PC-9 (cell line): ENCODE measurements around the gene IGLL5. TPM values are rescaled to one million over a fixed set of nuclear protein-coding genes. Genes with fewer than 3 reads are reported as not detected.

ENCODE experiments used
- BruUV-seq: library from RNA; stranded (reverse); fragments of 400-500 nt; replicated peaks from 2 replicates; lab custom pipeline; 2021; lab: Mats Ljungman, UMichigan
- CTCF ChIA-PET: fragments of 300-600 bp; sonication (Branson Sonifier 250); formaldehyde crosslinking; loops from one replicate; lab custom pipeline; 2022; ENCODE audit warnings: antibody characterized with exemption; lab: Charles Lee
- POLR2A ChIA-PET: fragments of 300-600 bp; sonication (Branson Sonifier 250); formaldehyde crosslinking; loops from one replicate; lab custom pipeline; 2022; ENCODE audit warnings: antibody characterized with exemption; ENCODE audit not compliant: unreplicated experiment; lab: Charles Lee
- DNase-seq, 2 experiments: peaks; one replicate each; pipeline versions ENCODE4 v3.0.0 to v3.0.0-alpha.2; 2015 to 2022; ENCODE audit warnings: mixed read lengths in 1 of 2
- H2AFZ ChIP-seq: fragments of 200-600 bp; sonication (generic); 2 replicates; pipeline ENCODE4 v1.8.1; 2017; ENCODE audit warnings: antibody characterized with exemption
- H3F3A ChIP-seq: fragments of 200-600 bp; sonication (generic); 2 replicates; pipeline ENCODE4 v1.8.1; 2017; ENCODE audit warnings: antibody characterized with exemption, mild to moderate bottlenecking, low read depth; ENCODE audit not compliant: insufficient read depth
- H3K27ac ChIP-seq: fragments of 200-600 bp; sonication (generic); 2 replicates; pipeline ENCODE4 v1.6.1; 2016; ENCODE audit warnings: mixed run types
- H3K27me3 ChIP-seq: fragments of 200-600 bp; sonication (generic); 2 replicates; pipeline ENCODE4 v1.6.1; 2016; ENCODE audit warnings: low read depth, mixed run types; ENCODE audit not compliant: insufficient read depth
- H3K36me3 ChIP-seq: fragments of 200-600 bp; sonication (generic); 2 replicates; pipeline ENCODE4 v1.6.1; 2016; ENCODE audit warnings: low read depth, mixed run types
- H3K4me1 ChIP-seq: fragments of 200-600 bp; sonication (generic); replicated peaks from 2 replicates; pipeline ENCODE4 v1.6.1; 2016; ENCODE audit warnings: mixed run types; ENCODE audit not compliant: insufficient read depth
- H3K4me2 ChIP-seq: fragments of 200-600 bp; sonication (generic); 2 replicates; pipeline ENCODE4 v1.6.1; 2017; ENCODE audit warnings: mixed run types
- H3K4me3 ChIP-seq: fragments of 200-600 bp; sonication (generic); 2 replicates; pipeline ENCODE4 v1.6.1; 2016; ENCODE audit warnings: mixed run types
- H3K79me2 ChIP-seq: fragments of 200-600 bp; sonication (generic); 2 replicates; pipeline ENCODE4 v1.6.1; 2017; ENCODE audit warnings: low read depth, mixed run types
- H3K9me2 ChIP-seq: fragments of 200-600 bp; sonication (generic); 2 replicates; pipeline ENCODE4 v1.8.1; 2017; ENCODE audit warnings: mild to moderate bottlenecking; ENCODE audit not compliant: insufficient read depth
- H3K9me3 ChIP-seq: fragments of 200-600 bp; sonication (generic); 2 replicates; pipeline ENCODE4 v1.8.1; 2016; ENCODE audit warnings: low read depth; ENCODE audit not compliant: insufficient read depth
- H4K20me1 ChIP-seq: fragments of 200-600 bp; sonication (generic); 2 replicates; pipeline ENCODE4 v1.8.1; 2017; ENCODE audit not compliant: insufficient read depth
- EZH2 ChIP-seq: fragments of 200-600 bp; sonication (generic); IDR thresholded peaks from 2 replicates; pipeline ENCODE4 v1.8.0; 2017; ENCODE audit warnings: antibody characterized with exemption, low read depth
- intact Hi-C: fragments of 100-400 bp; cut with micrococcal nuclease; formaldehyde crosslinking; loops from one replicate; pipeline ENCODE4 v1.10.0; 2022; ENCODE audit not compliant: unreplicated experiment
- total RNA-seq: library from RNA; stranded (reverse); gene quantifications from 2 replicates; pipeline ENCODE4 v1.2.3, GENCODE V29; 2021
- TF ChIP-seq, protein P1 (sequence below): fragments of 200-600 bp; sonication (generic); conservative IDR thresholded peaks from 2 replicates; pipeline ENCODE4 v1.6.1; 2017; ENCODE audit warnings: mixed run types, antibody characterized with exemption, mild to moderate bottlenecking, moderate library complexity

Gene IGLL5
- total RNA-seq, 1 experiment from 2014 or later: not detected

- Histone ChIP-seq H3K9me2 (no peaks in the 10 kb centered on the region), H3K27ac (no peak overlapping the region), H4K20me1 (no peaks in the 10 kb centered on the region), H2AFZ (no peak overlapping the region), H3K4me1 (no peaks in the 10 kb centered on the region), H3K9me3 (no peaks in the 10 kb centered on the region), H3K79me2 (no peaks in the 10 kb centered on the region), H3K36me3 (no peaks in the 10 kb centered on the region), H3K4me3 (no peak overlapping the region), H3K4me2 (no peak overlapping the region), H3F3A (no peaks in the 10 kb centered on the region), H3K27me3 (peaks cover 22% of the 10 kb centered on the region)
- TF ChIP-seq, protein P1, sequence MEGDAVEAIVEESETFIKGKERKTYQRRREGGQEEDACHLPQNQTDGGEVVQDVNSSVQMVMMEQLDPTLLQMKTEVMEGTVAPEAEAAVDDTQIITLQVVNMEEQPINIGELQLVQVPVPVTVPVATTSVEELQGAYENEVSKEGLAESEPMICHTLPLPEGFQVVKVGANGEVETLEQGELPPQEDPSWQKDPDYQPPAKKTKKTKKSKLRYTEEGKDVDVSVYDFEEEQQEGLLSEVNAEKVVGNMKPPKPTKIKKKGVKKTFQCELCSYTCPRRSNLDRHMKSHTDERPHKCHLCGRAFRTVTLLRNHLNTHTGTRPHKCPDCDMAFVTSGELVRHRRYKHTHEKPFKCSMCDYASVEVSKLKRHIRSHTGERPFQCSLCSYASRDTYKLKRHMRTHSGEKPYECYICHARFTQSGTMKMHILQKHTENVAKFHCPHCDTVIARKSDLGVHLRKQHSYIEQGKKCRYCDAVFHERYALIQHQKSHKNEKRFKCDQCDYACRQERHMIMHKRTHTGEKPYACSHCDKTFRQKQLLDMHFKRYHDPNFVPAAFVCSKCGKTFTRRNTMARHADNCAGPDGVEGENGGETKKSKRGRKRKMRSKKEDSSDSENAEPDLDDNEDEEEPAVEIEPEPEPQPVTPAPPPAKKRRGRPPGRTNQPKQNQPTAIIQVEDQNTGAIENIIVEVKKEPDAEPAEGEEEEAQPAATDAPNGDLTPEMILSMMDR: no peak
- TF ChIP-seq EZH2: no peak
- ChIA-PET POLR2A (no interaction called here), CTCF (no interaction called here)
- intact Hi-C loops: no loop called here
- no peak for DNase-seq
- no TSS peak for BruUV-seq
Measured at GRCh38 chr22:22930571-22931556, 43.2 kb downstream of the IGLL5 start.

DNA sequence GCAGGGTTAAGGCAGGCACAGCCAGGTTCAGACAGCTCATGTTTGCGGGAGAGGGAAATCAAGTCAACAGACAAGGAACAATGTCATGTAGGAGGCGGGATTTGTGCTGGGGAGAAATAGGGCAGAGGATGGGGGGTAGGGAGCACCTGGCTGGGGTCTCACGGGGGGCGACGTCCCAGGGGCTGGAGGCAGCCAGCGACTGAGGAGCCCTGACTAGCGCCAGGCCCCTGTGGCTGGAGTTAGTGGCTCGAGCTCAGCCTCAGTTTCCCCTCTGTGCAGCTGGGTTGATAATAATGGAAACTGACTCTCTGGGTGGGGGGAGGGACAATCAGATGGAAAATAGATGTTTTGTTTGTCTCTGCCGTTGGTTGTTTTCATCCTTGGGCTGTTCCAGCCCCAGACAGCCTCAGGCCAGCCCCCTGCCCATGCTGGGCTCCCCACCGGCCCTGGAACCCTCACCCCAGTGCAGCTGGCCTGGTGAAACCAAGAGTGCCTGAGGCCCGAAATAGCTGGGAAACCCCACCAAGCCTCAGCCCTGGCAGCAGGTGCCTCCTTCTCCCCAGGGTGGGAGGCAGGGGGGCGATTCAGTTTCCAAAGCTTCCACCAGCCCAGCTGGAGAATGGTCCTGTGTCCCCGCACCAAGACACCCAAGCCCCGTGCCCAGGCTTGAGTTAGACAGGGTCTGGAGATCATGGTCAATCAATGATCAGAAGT, 44.1 kb downstream of the IGLL5 start:
- Histone ChIP-seq H3K36me3 (no peaks in the 10 kb centered on the region), H2AFZ (no peak overlapping the region), H3K27ac (no peak overlapping the region), H3K4me1 (no peaks in the 10 kb centered on the region), H3F3A (no peaks in the 10 kb centered on the region), H3K79me2 (no peaks in the 10 kb centered on the region), H3K4me2 (no peak overlapping the region), H3K9me2 (no peaks in the 10 kb centered on the region), H3K4me3 (no peak overlapping the region), H4K20me1 (no peaks in the 10 kb centered on the region), H3K27me3 (peaks cover 22% of the 10 kb centered on the region), H3K9me3 (no peaks in the 10 kb centered on the region)
- BruUV-seq: no TSS peak
- DNase-seq: no peak
- TF ChIP-seq EZH2: no peak
- TF ChIP-seq, protein P1: no peak
- ChIA-PET CTCF (no interaction called here), POLR2A (interaction anchor here (0.6 kb wide), 1 partner anchor 30 kb away, joined by 3 read pairs; no protein-coding TSS in a partner anchor)
- intact Hi-C loops: no loop called here

DNA sequence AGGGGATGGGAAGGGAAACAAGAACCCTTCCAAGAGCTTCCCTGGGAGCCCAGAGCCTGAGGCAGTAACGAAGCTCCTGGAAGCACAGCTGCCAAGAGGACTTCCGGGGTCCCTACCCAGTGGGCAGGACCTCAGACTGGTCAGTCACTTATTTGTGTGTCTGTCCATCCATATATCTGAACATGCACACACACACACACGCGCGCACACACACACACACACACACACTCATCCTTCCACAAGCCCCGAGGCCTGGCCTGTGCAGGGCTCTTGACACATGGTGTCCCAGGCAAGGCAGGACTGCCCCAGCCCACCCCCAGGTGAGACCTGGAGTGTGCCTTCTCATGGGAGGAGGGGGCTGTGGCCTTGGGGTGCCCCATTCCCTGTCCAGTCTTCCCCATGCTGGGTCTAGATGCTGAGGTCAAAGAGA, 44.9 kb downstream of the IGLL5 start:
- CTCF ChIA-PET: no interaction called here
- BruUV-seq: no TSS peak
- intact Hi-C loops: no loop called here
- no peak overlapping the region for H3K4me3 ChIP-seq
- no peaks in the 10 kb centered on the region for H4K20me1 ChIP-seq
- no peak for DNase-seq
- H3K27me3 ChIP-seq: peaks cover 24% of the 10 kb centered on the region
- H3K27ac ChIP-seq: no peak overlapping the region
- no peak overlapping the region for H3K4me2 ChIP-seq
- no peaks in the 10 kb centered on the region for H3K36me3 ChIP-seq
- H3K4me1 ChIP-seq: no peaks in the 10 kb centered on the region
- H3F3A ChIP-seq: no peaks in the 10 kb centered on the region
- POLR2A ChIA-PET: no interaction called here
- H2AFZ ChIP-seq: no peak overlapping the region
- H3K9me3 ChIP-seq: no peaks in the 10 kb centered on the region
- TF ChIP-seq EZH2: no peak
- TF ChIP-seq, protein P1: no peak
- H3K79me2 ChIP-seq: no peaks in the 10 kb centered on the region
- no peaks in the 10 kb centered on the region for H3K9me2 ChIP-seq
